ENCODE data around the gene MAP3K2.

The MAP3K2 gene, protein sequence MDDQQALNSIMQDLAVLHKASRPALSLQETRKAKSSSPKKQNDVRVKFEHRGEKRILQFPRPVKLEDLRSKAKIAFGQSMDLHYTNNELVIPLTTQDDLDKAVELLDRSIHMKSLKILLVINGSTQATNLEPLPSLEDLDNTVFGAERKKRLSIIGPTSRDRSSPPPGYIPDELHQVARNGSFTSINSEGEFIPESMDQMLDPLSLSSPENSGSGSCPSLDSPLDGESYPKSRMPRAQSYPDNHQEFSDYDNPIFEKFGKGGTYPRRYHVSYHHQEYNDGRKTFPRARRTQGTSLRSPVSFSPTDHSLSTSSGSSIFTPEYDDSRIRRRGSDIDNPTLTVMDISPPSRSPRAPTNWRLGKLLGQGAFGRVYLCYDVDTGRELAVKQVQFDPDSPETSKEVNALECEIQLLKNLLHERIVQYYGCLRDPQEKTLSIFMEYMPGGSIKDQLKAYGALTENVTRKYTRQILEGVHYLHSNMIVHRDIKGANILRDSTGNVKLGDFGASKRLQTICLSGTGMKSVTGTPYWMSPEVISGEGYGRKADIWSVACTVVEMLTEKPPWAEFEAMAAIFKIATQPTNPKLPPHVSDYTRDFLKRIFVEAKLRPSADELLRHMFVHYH

GRCh38 chr2:127387655-127388422 lies at the start of gene MAP3K2:
Gene MAP3K2, minus strand, starts transcription at chr2:127387975. Its CDS starts 44,846 bp downstream, at chr2:127343129.
- peak; percentile 81 for DNase-seq

DNA sequence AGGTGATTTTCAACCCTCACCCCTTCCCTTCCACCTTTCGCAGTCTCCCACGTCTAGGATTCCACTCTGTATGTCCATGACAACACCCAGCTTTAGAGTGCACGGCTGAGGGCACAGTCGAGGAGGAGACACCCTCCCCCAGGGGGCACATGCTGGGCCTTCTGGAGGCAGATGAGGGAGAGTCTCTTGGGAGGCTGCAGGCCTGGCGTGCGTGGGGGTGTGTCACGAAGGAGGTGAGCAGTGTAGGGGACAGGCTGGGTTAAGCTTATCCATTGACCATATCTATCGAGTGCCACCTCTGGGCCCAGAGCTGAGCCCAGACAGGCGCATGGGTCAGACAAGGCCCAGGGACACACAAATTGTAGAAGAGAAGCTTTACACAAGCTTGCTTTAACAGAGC lies 49.3 kb upstream of the MAP3K2 start:
- DNase-seq: no peak

DNA sequence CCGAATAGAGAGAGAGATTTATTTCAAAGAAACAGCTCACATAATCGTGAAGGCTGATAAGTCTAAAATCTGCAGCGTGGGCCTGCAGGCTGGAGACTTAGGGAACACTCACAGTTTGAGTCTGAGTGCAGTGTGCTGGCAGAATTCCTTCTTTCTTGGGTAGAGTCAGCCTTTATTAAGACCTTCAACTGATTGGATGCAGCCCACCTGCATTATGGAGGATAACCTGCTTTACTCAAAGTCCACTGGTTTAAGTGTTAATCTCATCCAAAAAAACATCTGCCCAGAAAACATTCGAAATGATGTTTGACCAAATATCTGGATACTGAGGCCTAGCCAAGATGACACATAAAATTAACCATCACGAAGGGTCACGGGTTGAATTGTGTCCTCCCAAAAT lies 46.7 kb upstream of the MAP3K2 start:
- no peak for DNase-seq

DNA sequence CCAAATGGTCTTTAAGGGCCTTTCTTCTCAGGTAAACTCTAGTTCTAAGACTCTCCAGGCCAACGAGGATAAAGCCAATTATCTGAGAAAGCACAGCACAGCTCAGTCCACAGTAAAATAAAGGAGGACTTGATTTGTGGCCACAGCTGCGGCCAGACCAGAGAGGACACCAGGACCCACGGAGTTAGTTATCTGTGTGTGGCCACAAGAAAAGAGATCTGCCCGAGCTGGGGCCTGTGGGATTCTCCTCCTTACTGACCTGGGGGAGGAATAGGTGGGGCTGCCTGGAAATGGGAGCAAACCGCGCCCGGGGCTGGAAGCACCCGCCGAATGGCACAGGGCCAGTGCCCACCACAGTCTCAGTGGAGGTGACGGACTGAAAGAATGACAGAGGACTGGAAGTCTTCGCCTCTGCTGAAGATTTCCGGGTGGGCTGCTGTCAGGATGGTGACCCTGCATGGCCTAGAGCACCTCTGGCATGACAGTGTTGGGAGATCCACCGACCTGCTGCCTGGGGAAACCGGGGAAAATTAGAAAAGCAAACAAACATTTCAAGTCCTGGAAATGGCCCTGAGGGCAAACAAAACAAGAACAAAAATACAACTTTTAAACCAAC lies 43.7 kb upstream of the MAP3K2 start:
- no peak for DNase-seq

DNA sequence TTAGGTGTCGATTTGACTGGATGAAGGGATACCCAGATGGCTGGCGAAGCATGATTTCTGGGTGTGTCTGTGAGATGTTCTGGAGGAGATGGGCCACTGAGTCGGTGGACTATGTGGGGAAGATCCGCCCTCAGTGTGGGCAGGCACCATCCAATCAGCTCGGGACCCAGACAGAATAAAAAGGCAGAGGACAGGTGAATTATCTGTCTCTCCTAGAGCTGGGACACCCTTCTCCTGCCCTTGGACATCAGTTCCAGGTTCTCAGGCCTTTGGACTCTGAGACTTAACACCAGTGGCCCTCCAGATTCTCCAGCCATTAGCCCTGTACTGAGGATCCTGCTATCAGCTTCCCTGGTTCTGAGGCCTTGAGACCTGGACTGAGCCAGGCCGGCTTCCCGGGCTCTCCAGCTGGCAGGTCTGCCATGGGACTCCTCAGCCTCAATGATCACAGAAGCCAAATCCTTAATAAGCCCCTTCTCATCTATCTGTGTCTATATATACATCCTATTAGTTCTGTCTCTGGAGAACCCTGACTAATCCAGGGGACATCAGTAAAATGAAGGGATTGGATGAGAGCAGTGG lies 42.2 kb upstream of the MAP3K2 start:
- DNase-seq: no peak

GRCh38 chr2:127429291-127429690 lies 41.5 kb upstream of the MAP3K2 start:
- no peak for DNase-seq

GRCh38 chr2:127428815-127429109 lies 41.0 kb upstream of the MAP3K2 start:
- DNase-seq: no peak

DNA sequence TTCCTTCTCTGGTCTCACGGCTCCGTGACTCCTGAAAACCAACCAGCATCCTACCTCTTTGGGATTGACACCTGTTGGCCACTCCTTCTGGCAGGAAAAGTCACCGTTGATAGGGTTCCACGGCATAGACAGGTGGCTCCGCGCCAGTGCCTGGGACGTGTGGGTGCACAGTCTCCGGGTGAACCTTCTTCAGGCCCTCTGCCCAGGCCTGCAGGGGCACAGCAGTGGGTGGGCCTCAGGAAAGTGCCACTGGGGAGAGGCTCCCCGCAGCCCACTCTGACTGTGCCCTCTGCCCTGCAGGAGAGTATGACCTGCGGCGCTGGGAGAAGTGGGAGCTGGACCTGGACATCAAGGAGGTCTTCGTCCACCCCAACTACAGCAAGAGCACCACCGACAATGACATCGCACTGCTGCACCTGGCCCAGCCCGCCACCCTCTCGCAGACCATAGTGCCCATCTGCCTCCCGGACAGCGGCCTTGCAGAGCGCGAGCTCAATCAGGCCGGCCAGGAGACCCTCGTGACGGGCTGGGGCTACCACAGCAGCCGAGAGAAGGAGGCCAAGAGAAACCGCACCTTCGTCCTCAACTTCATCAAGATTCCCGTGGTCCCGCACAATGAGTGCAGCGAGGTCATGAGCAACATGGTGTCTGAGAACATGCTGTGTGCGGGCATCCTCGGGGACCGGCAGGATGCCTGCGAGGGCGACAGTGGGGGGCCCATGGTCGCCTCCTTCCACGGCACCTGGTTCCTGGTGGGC lies 40.5 kb upstream of the MAP3K2 start:
- no peak for DNase-seq

DNA sequence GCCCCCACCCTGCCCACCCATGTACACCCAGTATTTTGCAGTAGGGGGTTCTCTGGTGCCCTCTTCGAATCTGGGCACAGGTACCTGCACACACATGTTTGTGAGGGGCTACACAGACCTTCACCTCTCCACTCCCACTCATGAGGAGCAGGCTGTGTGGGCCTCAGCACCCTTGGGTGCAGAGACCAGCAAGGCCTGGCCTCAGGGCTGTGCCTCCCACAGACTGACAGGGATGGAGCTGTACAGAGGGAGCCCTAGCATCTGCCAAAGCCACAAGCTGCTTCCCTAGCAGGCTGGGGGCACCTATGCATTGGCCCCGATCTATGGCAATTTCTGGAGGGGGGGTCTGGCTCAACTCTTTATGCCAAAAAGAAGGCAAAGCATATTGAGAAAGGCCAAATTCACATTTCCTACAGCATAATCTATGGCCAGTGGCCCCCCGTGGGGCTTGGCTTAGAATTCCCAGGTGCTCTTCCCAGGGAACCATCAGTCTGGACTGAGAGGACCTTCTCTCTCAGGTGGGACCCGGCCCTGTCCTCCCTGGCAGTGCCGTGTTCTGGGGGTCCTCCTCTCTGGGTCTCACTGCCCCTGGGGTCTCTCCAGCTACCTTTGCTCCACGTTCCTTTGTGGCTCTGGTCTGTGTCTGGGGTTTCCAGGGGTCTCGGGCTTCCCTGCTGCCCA lies 39.7 kb upstream of the MAP3K2 start:
- DNase-seq: no peak

- DNase-seq: no peak
Measured at GRCh38 chr2:127426501-127427354, 39.0 kb upstream of the MAP3K2 start.

GRCh38 chr2:127425540-127426490 lies 38.0 kb upstream of the MAP3K2 start:
- no peak for DNase-seq

GRCh38 chr2:127424598-127425520 lies 37.1 kb upstream of the MAP3K2 start:
- no peak for DNase-seq

- no peak for DNase-seq
Measured at GRCh38 chr2:127423880-127424279, 36.1 kb upstream of the MAP3K2 start.

GRCh38 chr2:127423478-127423843 lies 35.7 kb upstream of the MAP3K2 start:
- no peak for DNase-seq

DNA sequence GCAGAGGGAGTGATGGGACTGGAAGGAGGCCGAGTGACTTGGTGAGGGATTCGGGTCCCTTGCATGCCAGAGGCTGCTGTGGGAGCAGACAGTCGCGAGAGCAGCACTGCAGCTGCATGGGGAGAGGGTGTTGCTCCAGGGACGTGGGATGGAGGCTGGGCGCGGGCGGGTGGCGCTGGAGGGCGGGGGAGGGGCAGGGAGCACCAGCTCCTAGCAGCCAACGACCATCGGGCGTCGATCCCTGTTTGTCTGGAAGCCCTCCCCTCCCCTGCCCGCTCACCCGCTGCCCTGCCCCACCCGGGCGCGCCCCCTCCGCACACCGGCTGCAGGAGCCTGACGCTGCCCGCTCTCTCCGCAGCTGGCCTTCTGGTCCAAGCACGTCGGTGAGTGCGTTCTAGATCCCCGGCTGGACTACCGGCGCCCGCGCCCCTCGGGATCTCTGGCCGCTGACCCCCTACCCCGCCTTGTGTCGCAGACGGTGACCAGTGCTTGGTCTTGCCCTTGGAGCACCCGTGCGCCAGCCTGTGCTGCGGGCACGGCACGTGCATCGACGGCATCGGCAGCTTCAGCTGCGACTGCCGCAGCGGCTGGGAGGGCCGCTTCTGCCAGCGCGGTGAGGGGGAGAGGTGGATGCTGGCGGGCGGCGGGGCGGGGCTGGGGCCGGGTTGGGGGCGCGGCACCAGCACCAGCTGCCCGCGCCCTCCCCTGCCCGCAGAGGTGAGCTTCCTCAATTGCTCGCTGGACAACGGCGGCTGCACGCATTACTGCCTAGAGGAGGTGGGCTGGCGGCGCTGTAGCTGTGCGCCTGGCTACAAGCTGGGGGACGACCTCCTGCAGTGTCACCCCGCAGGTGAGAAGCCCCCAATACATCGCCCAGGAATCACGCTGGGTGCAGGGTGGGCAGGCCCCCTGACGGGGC lies 35.0 kb upstream of the MAP3K2 start:
- no peak for DNase-seq

DNA sequence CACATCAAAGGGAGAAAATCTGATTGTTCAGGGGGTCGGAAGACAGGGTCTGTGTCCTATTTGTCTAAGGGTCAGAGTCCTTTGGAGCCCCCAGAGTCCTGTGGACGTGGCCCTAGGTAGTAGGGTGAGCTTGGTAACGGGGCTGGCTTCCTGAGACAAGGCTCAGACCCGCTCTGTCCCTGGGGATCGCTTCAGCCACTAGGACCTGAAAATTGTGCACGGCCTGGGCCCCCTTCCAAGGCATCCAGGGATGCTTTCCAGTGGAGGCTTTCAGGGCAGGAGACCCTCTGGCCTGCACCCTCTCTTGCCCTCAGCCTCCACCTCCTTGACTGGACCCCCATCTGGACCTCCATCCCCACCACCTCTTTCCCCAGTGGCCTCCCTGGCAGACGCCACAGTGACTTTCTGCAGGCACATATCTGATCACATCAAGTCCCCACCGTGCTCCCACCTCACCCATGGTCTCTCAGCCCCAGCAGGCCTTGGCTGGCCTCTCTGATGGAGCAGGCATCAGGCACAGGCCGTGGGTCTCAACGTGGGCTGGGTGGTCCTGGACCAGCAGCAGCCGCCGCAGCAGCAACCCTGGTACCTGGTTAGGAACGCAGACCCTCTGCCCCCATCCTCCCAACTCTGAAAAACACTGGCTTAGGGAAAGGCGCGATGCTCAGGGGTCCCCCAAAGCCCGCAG lies 34.2 kb upstream of the MAP3K2 start:
- no peak for DNase-seq

All from amniotic stem cell (primary cell).